ENCODE measurements around the gene NLRP12. TPM values are rescaled to one million over a fixed set of nuclear protein-coding genes. Genes with fewer than 3 reads are reported as not detected.

Gene NLRP12
- total RNA-seq, 1 donor from 2014 or later, result not detected

DNA sequence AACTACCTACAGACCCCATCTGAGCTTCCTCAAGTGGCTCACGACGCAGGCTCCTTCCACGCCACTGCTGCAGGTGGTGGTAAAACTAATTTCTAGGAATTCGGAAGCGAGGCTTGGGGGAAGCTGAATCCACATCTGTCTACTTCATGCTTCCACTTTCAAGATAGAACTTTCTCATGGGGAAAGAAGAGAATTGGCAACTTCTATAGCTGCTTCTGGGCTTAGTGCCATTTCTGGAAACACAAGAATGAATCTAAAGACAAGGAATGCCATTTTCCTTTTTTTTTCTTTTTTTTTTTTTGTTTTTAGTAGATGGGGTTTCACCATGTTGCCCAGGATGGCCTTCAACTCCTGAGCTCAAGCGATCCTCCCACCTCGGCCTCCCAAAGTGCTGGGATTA, 2.8 kb upstream of the NLRP12 start:
- Mint-ChIP-seq H3K4me3 (ENCODE audit: unreplicated experiment) (no peak overlapping the region), H3K9me3 (ENCODE audit: unreplicated experiment) (no peaks in the 10 kb centered on the region), H3K4me1 (ENCODE audit: unreplicated experiment) (peaks cover 1% of the 10 kb centered on the region), H3K27me3 (ENCODE audit: unreplicated experiment) (peaks cover 7% of the 10 kb centered on the region), H3K27ac (ENCODE audit: unreplicated experiment) (no peak overlapping the region), H3K36me3 (ENCODE audit: unreplicated experiment) (no peaks in the 10 kb centered on the region)
- no peak for DNase-seq (ENCODE audit: extremely low spot score, unreplicated experiment)
- TF ChIP-seq, protein P1, sequence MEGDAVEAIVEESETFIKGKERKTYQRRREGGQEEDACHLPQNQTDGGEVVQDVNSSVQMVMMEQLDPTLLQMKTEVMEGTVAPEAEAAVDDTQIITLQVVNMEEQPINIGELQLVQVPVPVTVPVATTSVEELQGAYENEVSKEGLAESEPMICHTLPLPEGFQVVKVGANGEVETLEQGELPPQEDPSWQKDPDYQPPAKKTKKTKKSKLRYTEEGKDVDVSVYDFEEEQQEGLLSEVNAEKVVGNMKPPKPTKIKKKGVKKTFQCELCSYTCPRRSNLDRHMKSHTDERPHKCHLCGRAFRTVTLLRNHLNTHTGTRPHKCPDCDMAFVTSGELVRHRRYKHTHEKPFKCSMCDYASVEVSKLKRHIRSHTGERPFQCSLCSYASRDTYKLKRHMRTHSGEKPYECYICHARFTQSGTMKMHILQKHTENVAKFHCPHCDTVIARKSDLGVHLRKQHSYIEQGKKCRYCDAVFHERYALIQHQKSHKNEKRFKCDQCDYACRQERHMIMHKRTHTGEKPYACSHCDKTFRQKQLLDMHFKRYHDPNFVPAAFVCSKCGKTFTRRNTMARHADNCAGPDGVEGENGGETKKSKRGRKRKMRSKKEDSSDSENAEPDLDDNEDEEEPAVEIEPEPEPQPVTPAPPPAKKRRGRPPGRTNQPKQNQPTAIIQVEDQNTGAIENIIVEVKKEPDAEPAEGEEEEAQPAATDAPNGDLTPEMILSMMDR (IDR thresholded peaks at IDR 0.05), result no peak

GRCh38 chr19:53823380-53824120, 564 bp downstream of the NLRP12 start:
- Mint-ChIP-seq H3K4me1 (ENCODE audit: unreplicated experiment) (no peaks in the 10 kb centered on the region), H3K4me3 (ENCODE audit: unreplicated experiment) (no peak overlapping the region), H3K36me3 (ENCODE audit: unreplicated experiment) (no peaks in the 10 kb centered on the region), H3K9me3 (ENCODE audit: unreplicated experiment) (peaks cover 3% of the 10 kb centered on the region), H3K27ac (ENCODE audit: unreplicated experiment) (no peak overlapping the region), H3K27me3 (ENCODE audit: unreplicated experiment) (no peaks in the 10 kb centered on the region)
- TF ChIP-seq, protein P1 (IDR thresholded peaks at IDR 0.05), result no peak
- no peak for DNase-seq (ENCODE audit: extremely low spot score, unreplicated experiment)

GRCh38 chr19:53819861-53820260, 4.3 kb downstream of the NLRP12 start:
- no peaks in the 10 kb centered on the region for H3K27me3 Mint-ChIP-seq (ENCODE audit: unreplicated experiment)
- no peaks in the 10 kb centered on the region for H3K36me3 Mint-ChIP-seq (ENCODE audit: unreplicated experiment)

DNA sequence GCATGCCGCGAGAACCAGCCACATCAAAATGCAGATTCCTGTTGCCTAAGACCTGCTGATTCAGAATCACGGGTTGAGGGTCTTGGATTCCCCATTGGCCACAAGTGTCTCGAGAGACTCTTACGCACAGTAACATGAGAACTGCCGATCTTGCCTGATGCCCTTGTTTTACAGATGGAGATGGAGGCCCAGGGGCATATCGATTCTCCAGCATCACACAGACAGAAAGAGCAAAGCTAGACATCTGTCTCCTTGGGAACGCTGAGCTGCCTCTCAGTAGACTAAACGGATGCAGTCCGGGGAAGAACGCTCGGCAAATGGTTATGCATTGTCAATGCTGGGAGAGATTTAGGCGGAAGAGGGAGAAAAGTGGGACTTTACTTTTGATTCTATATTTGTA, 5.4 kb downstream of the NLRP12 start:
- Mint-ChIP-seq H3K4me3 (ENCODE audit: unreplicated experiment) (no peak overlapping the region), H3K27ac (ENCODE audit: unreplicated experiment) (no peak overlapping the region), H3K4me1 (ENCODE audit: unreplicated experiment) (no peaks in the 10 kb centered on the region), H3K27me3 (ENCODE audit: unreplicated experiment) (no peaks in the 10 kb centered on the region), H3K9me3 (ENCODE audit: unreplicated experiment) (peaks cover 3% of the 10 kb centered on the region), H3K36me3 (ENCODE audit: unreplicated experiment) (no peaks in the 10 kb centered on the region)
- no peak for DNase-seq (ENCODE audit: extremely low spot score, unreplicated experiment)
- TF ChIP-seq, protein P1 (IDR thresholded peaks at IDR 0.05), result no peak

More at GRCh38 chr19:53819861-53820260, 4.3 kb downstream of the NLRP12 start:
- Mint-ChIP-seq H3K9me3 (ENCODE audit: unreplicated experiment) (peaks cover 3% of the 10 kb centered on the region), H3K4me1 (ENCODE audit: unreplicated experiment) (no peaks in the 10 kb centered on the region), H3K4me3 (ENCODE audit: unreplicated experiment) (no peak overlapping the region), H3K27ac (ENCODE audit: unreplicated experiment) (no peak overlapping the region)
- TF ChIP-seq, protein P1 (IDR thresholded peaks at IDR 0.05), result no peak
- no peak for DNase-seq (ENCODE audit: extremely low spot score, unreplicated experiment)

- H3K4me1 Mint-ChIP-seq (ENCODE audit: unreplicated experiment), result no peaks in the 10 kb centered on the region
- TF ChIP-seq, protein P1 (IDR thresholded peaks at IDR 0.05), result no peak
- DNase-seq (ENCODE audit: extremely low spot score, unreplicated experiment), result no peak
- no peak overlapping the region for H3K4me3 Mint-ChIP-seq (ENCODE audit: unreplicated experiment)
- H3K9me3 Mint-ChIP-seq (ENCODE audit: unreplicated experiment), result no peaks in the 10 kb centered on the region
- H3K27me3 Mint-ChIP-seq (ENCODE audit: unreplicated experiment), result no peaks in the 10 kb centered on the region
- no peaks in the 10 kb centered on the region for H3K36me3 Mint-ChIP-seq (ENCODE audit: unreplicated experiment)
- H3K27ac Mint-ChIP-seq (ENCODE audit: unreplicated experiment), result no peak overlapping the region
Measured at GRCh38 chr19:53813996-53814395, 10.1 kb downstream of the NLRP12 start.
